Measurements from ENCODE around the gene MBNL2. TPM values are rescaled to one million over a fixed set of nuclear protein-coding genes. Genes with fewer than 3 reads are reported as not detected.

Gene MBNL2
- total RNA-seq, 2 experiments from 2014 or later: 2.7 to 7.4 TPM

DNA sequence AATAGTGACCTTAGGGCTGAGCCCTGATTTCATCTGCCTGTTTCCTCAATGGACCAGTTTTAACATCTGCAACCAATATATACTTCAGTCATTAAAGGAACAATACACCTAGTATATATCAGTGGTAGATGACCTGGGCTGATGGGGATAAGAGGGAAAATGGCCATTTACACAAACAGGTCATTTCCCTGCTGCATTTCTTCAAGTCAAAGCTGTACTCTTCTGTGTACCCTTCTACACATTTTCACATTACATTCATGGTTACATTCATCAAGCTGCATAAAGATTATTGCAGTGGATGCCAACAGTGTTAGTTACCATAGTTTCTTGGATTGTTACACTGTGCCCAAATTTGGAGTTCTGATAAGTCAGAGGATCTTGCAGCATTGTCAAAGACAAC, 130.7 kb downstream of the MBNL2 start:
- intact Hi-C loops (cut with micrococcal nuclease; ENCODE audit: unreplicated experiment): no loop called here
- no peak for DNase-seq (ENCODE audit: low spot score)

DNA sequence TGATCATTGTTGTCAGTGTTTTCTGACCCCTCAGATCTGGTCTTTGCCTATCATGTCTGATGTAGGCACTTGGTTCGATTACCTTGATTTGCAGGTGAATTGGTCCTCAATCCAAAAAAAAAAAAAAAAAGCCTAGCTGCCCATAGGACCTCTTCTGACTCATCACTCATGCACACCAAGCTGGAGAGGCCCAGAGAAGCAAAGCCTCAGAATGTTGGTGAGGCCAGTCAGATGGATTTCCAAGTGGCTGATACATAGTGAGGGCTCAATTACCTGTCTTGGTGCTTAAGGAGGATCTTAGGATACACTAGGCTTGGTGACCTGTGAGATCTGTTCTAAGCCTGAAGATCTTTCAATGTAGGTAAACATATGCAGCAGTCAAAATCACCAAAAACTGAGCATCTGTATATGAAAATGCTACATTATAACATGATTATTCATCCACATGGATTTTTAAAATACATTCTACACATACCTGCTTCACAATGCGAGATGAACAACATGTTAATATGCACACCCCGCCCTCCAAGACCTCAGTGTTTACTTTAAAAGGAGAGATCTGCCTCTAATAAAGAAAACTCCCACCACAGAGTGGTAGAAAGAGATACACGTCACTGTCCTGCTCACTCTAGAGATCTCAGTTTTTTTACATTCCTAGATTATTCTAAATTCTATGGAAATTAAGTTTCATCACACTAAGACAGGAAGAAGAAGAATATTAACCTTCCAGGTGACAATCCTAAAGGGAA, 132.0 kb downstream of the MBNL2 start:
- no peak for TF ChIP-seq EZH2phosphoT487 (IDR thresholded peaks at IDR 0.05; ENCODE audit: borderline replicate concordance, low read depth, low read length)
- no peak for TF ChIP-seq CTCF (conservative IDR thresholded peaks at IDR 0.05; ENCODE audit: low read length)
- no peaks in the 10 kb centered on the region for H4K20me1 ChIP-seq (ENCODE audit: insufficient read depth, low read length)
- no peak overlapping the region for H3K4me2 ChIP-seq (ENCODE audit: low read length)
- no peak overlapping the region for H2AFZ ChIP-seq (ENCODE audit: low read length)
- ChIA-PET POLR2A (no interaction called here), CTCF (ENCODE audit: unreplicated experiment) (no interaction called here)
- H3K9me3 ChIP-seq (ENCODE audit: low read length): no peaks in the 10 kb centered on the region
- DNase-seq (ENCODE audit: low spot score): no peak
- H3K79me2 ChIP-seq (ENCODE audit: insufficient read depth, low read depth, low read length): no peaks in the 10 kb centered on the region
- H3K9me2 ChIP-seq (ENCODE audit: insufficient read depth, low read length): no peaks in the 10 kb centered on the region
- H3K36me3 ChIP-seq (ENCODE audit: insufficient read depth, low read length): no peaks in the 10 kb centered on the region
- intact Hi-C loops (cut with micrococcal nuclease; ENCODE audit: unreplicated experiment): no loop called here
- no TSS peak for BruUV-seq (replicated peaks)
- no peak overlapping the region for H3K4me3 ChIP-seq (ENCODE audit: low read depth, low read length, poor library complexity, severe bottlenecking)
- no peak overlapping the region for H3K27ac ChIP-seq (ENCODE audit: low read depth, low read length, poor library complexity, severe bottlenecking)
- H3K4me1 ChIP-seq (ENCODE audit: insufficient read depth, low read length, poor library complexity, severe bottlenecking): no peaks in the 10 kb centered on the region

More for the DNA sequence above, 130.7 kb downstream of the MBNL2 start:
- Histone ChIP-seq H3K4me3 (ENCODE audit: low read depth, low read length, poor library complexity, severe bottlenecking) (no peak overlapping the region), H3K27ac (ENCODE audit: low read depth, low read length, poor library complexity, severe bottlenecking) (no peak overlapping the region), H3K36me3 (ENCODE audit: insufficient read depth, low read length) (no peaks in the 10 kb centered on the region), H4K20me1 (ENCODE audit: insufficient read depth, low read length) (no peaks in the 10 kb centered on the region), H3K79me2 (ENCODE audit: insufficient read depth, low read depth, low read length) (no peaks in the 10 kb centered on the region), H2AFZ (ENCODE audit: low read length) (no peak overlapping the region), H3K9me3 (ENCODE audit: low read length) (no peaks in the 10 kb centered on the region), H3K4me1 (ENCODE audit: insufficient read depth, low read length, poor library complexity, severe bottlenecking) (no peaks in the 10 kb centered on the region), H3K4me2 (ENCODE audit: low read length) (no peak overlapping the region), H3K9me2 (ENCODE audit: insufficient read depth, low read length) (no peaks in the 10 kb centered on the region)
- TF ChIP-seq CTCF (conservative IDR thresholded peaks at IDR 0.05; ENCODE audit: low read length) (no peak), EZH2phosphoT487 (IDR thresholded peaks at IDR 0.05; ENCODE audit: borderline replicate concordance, low read depth, low read length) (no peak)
- no TSS peak for BruUV-seq (replicated peaks)
- ChIA-PET POLR2A (interaction anchor here (0.6 kb wide), 1 partner anchor 1048 kb away, joined by 4 read pairs; no protein-coding TSS in a partner anchor), CTCF (ENCODE audit: unreplicated experiment) (no interaction called here)

GRCh38 chr13:97354808-97355207, 132.7 kb downstream of the MBNL2 start:
- Histone ChIP-seq H3K79me2 (ENCODE audit: insufficient read depth, low read depth, low read length) (no peaks in the 10 kb centered on the region), H2AFZ (ENCODE audit: low read length) (no peak overlapping the region), H3K36me3 (ENCODE audit: insufficient read depth, low read length) (no peaks in the 10 kb centered on the region), H3K9me3 (ENCODE audit: low read length) (no peaks in the 10 kb centered on the region), H4K20me1 (ENCODE audit: insufficient read depth, low read length) (no peaks in the 10 kb centered on the region), H3K4me3 (ENCODE audit: low read depth, low read length, poor library complexity, severe bottlenecking) (no peak overlapping the region), H3K27ac (ENCODE audit: low read depth, low read length, poor library complexity, severe bottlenecking) (no peak overlapping the region), H3K4me1 (ENCODE audit: insufficient read depth, low read length, poor library complexity, severe bottlenecking) (no peaks in the 10 kb centered on the region), H3K9me2 (ENCODE audit: insufficient read depth, low read length) (no peaks in the 10 kb centered on the region), H3K4me2 (ENCODE audit: low read length) (no peak overlapping the region)
- POLR2A ChIA-PET: no interaction called here
- CTCF ChIA-PET (ENCODE audit: unreplicated experiment): no interaction called here
- no TSS peak for BruUV-seq (replicated peaks)
- TF ChIP-seq CTCF (conservative IDR thresholded peaks at IDR 0.05; ENCODE audit: low read length) (no peak), EZH2phosphoT487 (IDR thresholded peaks at IDR 0.05; ENCODE audit: borderline replicate concordance, low read depth, low read length) (no peak)
- intact Hi-C loops (cut with micrococcal nuclease; ENCODE audit: unreplicated experiment): no loop called here
- no peak for DNase-seq (ENCODE audit: low spot score)

Data from OCI-LY7 (cell line).